ENCODE data around the gene HBS1L.

DNA sequence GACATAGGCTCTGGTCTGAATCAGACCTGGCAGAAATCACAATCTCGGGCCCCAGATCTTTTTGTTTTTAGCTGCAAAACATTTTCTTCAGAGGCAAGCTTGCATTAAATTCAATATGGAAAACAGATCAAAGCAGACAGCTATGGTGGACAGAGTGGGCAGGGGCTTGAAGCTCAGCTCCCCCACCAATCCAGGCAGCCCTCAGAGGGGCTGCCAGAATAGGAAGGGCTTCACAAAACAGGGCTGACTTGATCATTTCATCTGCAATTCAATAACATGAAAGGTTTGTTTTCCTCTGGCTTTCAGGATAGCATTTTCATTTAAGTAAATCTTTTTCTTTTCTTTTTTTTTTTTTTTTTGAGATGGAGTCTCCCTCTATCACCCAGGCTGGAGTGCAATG lies 55.5 kb downstream of the HBS1L start:
- TF ChIP-seq GATA2 (IDR thresholded peaks at IDR 0.05; ENCODE audit: low read depth, low read length) = no peak
- no peak for TF ChIP-seq GATA3 (IDR thresholded peaks at IDR 0.05; ENCODE audit: low read depth, low read length)
